GM23338 (cell line): ENCODE data around the gene CISH. TPM values are rescaled to one million over a fixed set of nuclear protein-coding genes. Genes with fewer than 3 reads are reported as not detected.

ENCODE experiments used
- ATAC-seq: fragments of 200-7000 bp; cut with Tn5 transposase; 3 replicates; pipeline ENCODE4 v1.9.1; 2020
- DNase-seq: peaks from one replicate; pipeline ENCODE4 v3.0.0-alpha.2; 2015; ENCODE audit warnings: low spot score
- H2AFZ ChIP-seq: fragments of 200-600 bp; sonication (generic); 2 replicates; pipeline ENCODE4 v1.8.0; 2016; ENCODE audit warnings: antibody characterized with exemption, mild to moderate bottlenecking, moderate library complexity
- H3F3A ChIP-seq: fragments of 200-600 bp; sonication (generic); replicated peaks from 2 replicates; pipeline ENCODE4 v1.8.0; 2017; ENCODE audit warnings: antibody characterized with exemption, mixed run types, low read depth
- H3K27ac ChIP-seq: fragments of 200-600 bp; sonication (generic); 2 replicates; pipeline ENCODE4 v1.6.1; 2016; ENCODE audit warnings: low read depth
- H3K27me3 ChIP-seq: fragments of 200-600 bp; sonication (generic); 2 replicates; pipeline ENCODE4 v1.8.0; 2016; ENCODE audit warnings: mild to moderate bottlenecking, mixed run types, moderate library complexity; ENCODE audit not compliant: insufficient read depth
- H3K36me3 ChIP-seq: fragments of 200-600 bp; sonication (generic); 2 replicates; pipeline ENCODE4 v1.8.0; 2016; ENCODE audit warnings: mild to moderate bottlenecking; ENCODE audit not compliant: insufficient read depth
- H3K4me1 ChIP-seq: fragments of 200-600 bp; sonication (generic); 2 replicates; pipeline ENCODE4 v1.8.0; 2016; ENCODE audit warnings: mild to moderate bottlenecking, moderate library complexity; ENCODE audit not compliant: insufficient read depth
- H3K4me2 ChIP-seq: fragments of 200-600 bp; sonication (generic); 2 replicates; pipeline ENCODE4 v1.7.1; 2017; ENCODE audit warnings: mixed run types
- H3K4me3 ChIP-seq: fragments of 200-600 bp; sonication (generic); 2 replicates; pipeline ENCODE4 v1.6.1; 2016; ENCODE audit warnings: mixed run types
- H3K79me2 ChIP-seq: fragments of 200-600 bp; sonication (generic); replicated peaks from 2 replicates; pipeline ENCODE4 v1.8.0; 2017; ENCODE audit warnings: mild to moderate bottlenecking; ENCODE audit not compliant: insufficient read depth
- H3K9me2 ChIP-seq: fragments of 200-600 bp; sonication (generic); 2 replicates; pipeline ENCODE4 v1.8.0; 2017; ENCODE audit not compliant: insufficient read depth
- H4K20me1 ChIP-seq: fragments of 200-600 bp; sonication (generic); replicated peaks from 2 replicates; pipeline ENCODE4 v1.8.0; 2017; ENCODE audit warnings: mild to moderate bottlenecking; ENCODE audit not compliant: insufficient read depth
- H3K27ac Mint-ChIP-seq: 2 replicates; pipeline ENCODE4 v1.8.0; 2020; ENCODE audit warnings: inconsistent platforms, mild to moderate bottlenecking, moderate library complexity, mixed read lengths
- H3K27me3 Mint-ChIP-seq: 3 replicates; pipeline ENCODE4 v1.8.0; 2022; ENCODE audit warnings: low read depth, mild to moderate bottlenecking, moderate library complexity, mixed read lengths, inconsistent platforms; ENCODE audit not compliant: insufficient read depth, poor library complexity
- H3K36me3 Mint-ChIP-seq: 3 replicates; pipeline ENCODE4 v1.8.0; 2021; ENCODE audit warnings: low read depth, mild to moderate bottlenecking, inconsistent platforms, moderate library complexity, mixed read lengths
- H3K4me1 Mint-ChIP-seq: 3 replicates; pipeline ENCODE4 v1.8.0; 2020; ENCODE audit warnings: mild to moderate bottlenecking, inconsistent platforms, mixed read lengths
- H3K4me3 Mint-ChIP-seq: 3 replicates; pipeline ENCODE4 v1.8.0; 2021; ENCODE audit warnings: moderate library complexity, mild to moderate bottlenecking, inconsistent platforms, mixed read lengths
- H3K9me3 Mint-ChIP-seq: 3 replicates; pipeline ENCODE4 v1.8.0; 2020; ENCODE audit warnings: moderate library complexity, mild to moderate bottlenecking, inconsistent platforms, mixed read lengths
- JUNB ChIP-seq: IDR thresholded peaks from one replicate; pipeline ENCODE4 v1.6.1; 2016; ENCODE audit warnings: antibody characterized with exemption; ENCODE audit not compliant: unreplicated experiment
- POLR2AphosphoS5 ChIP-seq: IDR thresholded peaks from 2 replicates; pipeline ENCODE4 v1.6.1; 2016; ENCODE audit warnings: antibody characterized with exemption, low read depth
- STAT1 ChIP-seq: IDR thresholded peaks from one replicate; pipeline ENCODE4 v1.6.1; 2016; ENCODE audit warnings: antibody characterized with exemption; ENCODE audit not compliant: unreplicated experiment
- ZNF114 ChIP-seq: fragments of 250-450 bp; sonication (Bioruptor Pico); IDR thresholded peaks from 2 replicates; pipeline ENCODE4 v1.5.0; 2020; ENCODE audit warnings: mild to moderate bottlenecking, moderate library complexity
- ZNF462 ChIP-seq: fragments of 250-450 bp; sonication (Bioruptor Pico); IDR thresholded peaks from 2 replicates; pipeline ENCODE4 v1.5.0; 2020; ENCODE audit warnings: mild to moderate bottlenecking, moderate library complexity
- polyA plus RNA-seq: library from polyadenylated mRNA; unstranded; fragments of >200 nt; fragmentation: Nextera tagmentation; extraction: Ambion mirVana; gene quantifications from 2 replicates; pipeline ENCODE4 v1.2.1, GENCODE V29; 2016
- total RNA-seq: library from RNA; depleted of rRNA; stranded (reverse); fragments of >200 nt; shearing (Covaris generic); gene quantifications from 2 replicates; pipeline ENCODE4 v1.2.3, GENCODE V29; 2014
- TF ChIP-seq, protein P1 (sequence below): IDR thresholded peaks from one replicate; pipeline ENCODE4 v1.6.1; 2018; ENCODE audit warnings: antibody characterized with exemption; ENCODE audit not compliant: unreplicated experiment

Gene CISH
- total and polyA plus RNA-seq, 2 experiments from 2014 or later, result 2.1 to 3.6 TPM

DNA sequence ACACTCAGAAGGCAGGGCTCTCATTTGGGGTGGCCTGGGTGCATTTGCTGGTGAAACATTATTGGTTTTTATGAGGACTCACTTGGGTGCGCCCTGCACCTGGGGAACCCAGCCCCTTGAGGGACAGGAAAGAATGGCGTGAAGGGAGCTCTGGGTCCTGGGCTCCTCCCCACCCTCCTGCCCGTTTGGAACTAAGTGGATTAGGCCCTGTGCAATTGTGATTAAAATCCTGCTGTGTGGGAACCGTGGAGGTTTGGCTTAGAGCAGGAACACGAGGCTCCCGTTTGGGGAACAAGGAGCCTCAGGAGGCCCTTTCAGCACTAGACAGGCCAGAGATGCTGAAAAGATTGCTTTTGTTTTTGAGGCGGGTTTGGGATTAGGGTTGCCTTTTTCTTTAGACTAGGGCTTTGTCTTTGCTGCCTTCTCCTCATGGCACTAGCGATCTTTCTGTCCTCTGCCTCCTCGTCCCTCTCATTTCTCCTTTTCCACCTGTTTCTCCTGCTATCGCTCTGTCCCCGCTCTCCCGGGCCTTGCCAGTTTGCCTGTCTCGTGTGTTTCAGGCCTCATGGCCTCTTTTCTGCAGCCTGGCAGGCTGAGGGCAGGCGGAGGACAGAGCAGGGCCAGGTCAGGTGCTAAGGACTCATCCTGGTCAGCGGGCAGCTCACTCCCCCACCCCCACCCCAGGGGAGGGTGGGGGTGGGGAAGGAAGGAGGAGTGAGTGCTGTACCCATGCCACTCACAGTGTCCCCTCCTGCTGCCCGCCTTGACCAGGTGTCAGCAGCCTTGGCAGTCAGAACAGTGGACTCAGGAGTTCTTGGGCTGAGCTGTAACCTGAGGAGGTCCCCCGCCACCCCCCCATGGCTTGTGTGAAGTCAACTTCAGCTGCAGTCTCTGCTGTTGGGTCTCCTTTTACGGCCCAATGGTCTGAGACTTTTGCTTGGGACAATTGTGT is 13.9 kb upstream of the CISH start:
- peak; percentile 20 for ATAC-seq
- Mint-ChIP-seq H3K4me1 (peaks cover 43% of the 10 kb centered on the region), H3K27ac (peak overlapping the region; percentile 79; the same call in 1 of the 2 replicates), H3K27me3 (peaks cover 16% of the 10 kb centered on the region), H3K4me3 (no peak overlapping the region), H3K36me3 (peaks cover 20% of the 10 kb centered on the region), H3K9me3 (no peaks in the 10 kb centered on the region)
- Histone ChIP-seq H3K9me2 (no peaks in the 10 kb centered on the region), H3K4me1 (peaks cover 16% of the 10 kb centered on the region), H3K27me3 (no peaks in the 10 kb centered on the region), H3K36me3 (no peaks in the 10 kb centered on the region), H3K4me2 (peak overlapping the region; percentile 38; the same call in 1 of the 2 replicates), H3K4me3 (no peak overlapping the region), H3F3A (no peaks in the 10 kb centered on the region; the same call in 1 of the 2 replicates), H2AFZ (no peak overlapping the region), H3K27ac (0 out of 2 replicates have a peak overlapping the region, but pooled peaks have one; percentile 50), H4K20me1 (no peaks in the 10 kb centered on the region; the same call in 1 of the 2 replicates), H3K79me2 (peaks cover 26% of the 10 kb centered on the region)
- peak; percentile 17 for DNase-seq
- TF ChIP-seq, protein P1, sequence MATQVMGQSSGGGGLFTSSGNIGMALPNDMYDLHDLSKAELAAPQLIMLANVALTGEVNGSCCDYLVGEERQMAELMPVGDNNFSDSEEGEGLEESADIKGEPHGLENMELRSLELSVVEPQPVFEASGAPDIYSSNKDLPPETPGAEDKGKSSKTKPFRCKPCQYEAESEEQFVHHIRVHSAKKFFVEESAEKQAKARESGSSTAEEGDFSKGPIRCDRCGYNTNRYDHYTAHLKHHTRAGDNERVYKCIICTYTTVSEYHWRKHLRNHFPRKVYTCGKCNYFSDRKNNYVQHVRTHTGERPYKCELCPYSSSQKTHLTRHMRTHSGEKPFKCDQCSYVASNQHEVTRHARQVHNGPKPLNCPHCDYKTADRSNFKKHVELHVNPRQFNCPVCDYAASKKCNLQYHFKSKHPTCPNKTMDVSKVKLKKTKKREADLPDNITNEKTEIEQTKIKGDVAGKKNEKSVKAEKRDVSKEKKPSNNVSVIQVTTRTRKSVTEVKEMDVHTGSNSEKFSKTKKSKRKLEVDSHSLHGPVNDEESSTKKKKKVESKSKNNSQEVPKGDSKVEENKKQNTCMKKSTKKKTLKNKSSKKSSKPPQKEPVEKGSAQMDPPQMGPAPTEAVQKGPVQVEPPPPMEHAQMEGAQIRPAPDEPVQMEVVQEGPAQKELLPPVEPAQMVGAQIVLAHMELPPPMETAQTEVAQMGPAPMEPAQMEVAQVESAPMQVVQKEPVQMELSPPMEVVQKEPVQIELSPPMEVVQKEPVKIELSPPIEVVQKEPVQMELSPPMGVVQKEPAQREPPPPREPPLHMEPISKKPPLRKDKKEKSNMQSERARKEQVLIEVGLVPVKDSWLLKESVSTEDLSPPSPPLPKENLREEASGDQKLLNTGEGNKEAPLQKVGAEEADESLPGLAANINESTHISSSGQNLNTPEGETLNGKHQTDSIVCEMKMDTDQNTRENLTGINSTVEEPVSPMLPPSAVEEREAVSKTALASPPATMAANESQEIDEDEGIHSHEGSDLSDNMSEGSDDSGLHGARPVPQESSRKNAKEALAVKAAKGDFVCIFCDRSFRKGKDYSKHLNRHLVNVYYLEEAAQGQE, result no peak
- TF ChIP-seq ZNF462, result no peak
- TF ChIP-seq ZNF114 (CRISPR knock-in tag), result no peak
- no peak for TF ChIP-seq POLR2AphosphoS5
- no peak for TF ChIP-seq JUNB
- no peak for TF ChIP-seq STAT1
